ENCODE results near the gene KCNJ11.

GRCh38 chr11:17428261-17428660, 39.8 kb upstream of the KCNJ11 start:
- TF ChIP-seq, protein P1, sequence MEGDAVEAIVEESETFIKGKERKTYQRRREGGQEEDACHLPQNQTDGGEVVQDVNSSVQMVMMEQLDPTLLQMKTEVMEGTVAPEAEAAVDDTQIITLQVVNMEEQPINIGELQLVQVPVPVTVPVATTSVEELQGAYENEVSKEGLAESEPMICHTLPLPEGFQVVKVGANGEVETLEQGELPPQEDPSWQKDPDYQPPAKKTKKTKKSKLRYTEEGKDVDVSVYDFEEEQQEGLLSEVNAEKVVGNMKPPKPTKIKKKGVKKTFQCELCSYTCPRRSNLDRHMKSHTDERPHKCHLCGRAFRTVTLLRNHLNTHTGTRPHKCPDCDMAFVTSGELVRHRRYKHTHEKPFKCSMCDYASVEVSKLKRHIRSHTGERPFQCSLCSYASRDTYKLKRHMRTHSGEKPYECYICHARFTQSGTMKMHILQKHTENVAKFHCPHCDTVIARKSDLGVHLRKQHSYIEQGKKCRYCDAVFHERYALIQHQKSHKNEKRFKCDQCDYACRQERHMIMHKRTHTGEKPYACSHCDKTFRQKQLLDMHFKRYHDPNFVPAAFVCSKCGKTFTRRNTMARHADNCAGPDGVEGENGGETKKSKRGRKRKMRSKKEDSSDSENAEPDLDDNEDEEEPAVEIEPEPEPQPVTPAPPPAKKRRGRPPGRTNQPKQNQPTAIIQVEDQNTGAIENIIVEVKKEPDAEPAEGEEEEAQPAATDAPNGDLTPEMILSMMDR (IDR thresholded peaks at IDR 0.05), result no peak
- TF ChIP-seq POLR2A (IDR thresholded peaks at IDR 0.05), result no peak

Measured in Peyer's patch (tissue), 4 donors.